ENCODE data around the gene BMPR2.
A peak's percentile ranks its signal among the peaks of the same experiment; 100 is the strongest.
"Not testable (repeated sequence)": the region's sequence is repeated elsewhere in the genome, so short reads cannot be mapped to it uniquely, and the experiment has no call there.

BMPR2 gene

GRCh38 chr2:202455114-202455513 lies 79.0 kb downstream of the BMPR2 start:
- DNase-seq, result no peak

GRCh38 chr2:202460119-202460518 lies 84.0 kb downstream of the BMPR2 start:
- no peak for DNase-seq

GRCh38 chr2:202479090-202479489 lies 103.0 kb downstream of the BMPR2 start:
- no peak for DNase-seq

GRCh38 chr2:202479610-202480009 lies 103.5 kb downstream of the BMPR2 start:
- no peak for DNase-seq

- no peak for DNase-seq
Measured at GRCh38 chr2:202486351-202486750, 110.2 kb downstream of the BMPR2 start.

- DNase-seq, result no peak
Measured at GRCh38 chr2:202488671-202489070, 112.5 kb downstream of the BMPR2 start.

- DNase-seq, result no peak
Measured at GRCh38 chr2:202490479-202490878, 114.4 kb downstream of the BMPR2 start.

GRCh38 chr2:202491514-202491913 lies 115.4 kb downstream of the BMPR2 start:
- DNase-seq, result no peak

GRCh38 chr2:202494300-202495229 lies 118.4 kb downstream of the BMPR2 start:
- peak; percentile 62 for DNase-seq

GRCh38 chr2:202495230-202495604 lies 119.1 kb downstream of the BMPR2 start:
- DNase-seq, result no peak

- not testable (repeated sequence) for DNase-seq
Measured at GRCh38 chr2:202496835-202497472, 120.8 kb downstream of the BMPR2 start.

GRCh38 chr2:202497473-202497866 lies 121.3 kb downstream of the BMPR2 start:
- not testable (repeated sequence) for DNase-seq

GRCh38 chr2:202499841-202500240 lies 123.7 kb downstream of the BMPR2 start:
- not testable (repeated sequence) for DNase-seq

GRCh38 chr2:202503276-202503675 lies 127.1 kb downstream of the BMPR2 start:
- DNase-seq, result not testable (repeated sequence)

- no peak for DNase-seq
Measured at GRCh38 chr2:202508686-202509085, 132.6 kb downstream of the BMPR2 start.

GRCh38 chr2:202510911-202511310 lies 134.8 kb downstream of the BMPR2 start:
- DNase-seq, result no peak

- no peak for DNase-seq
Measured at GRCh38 chr2:202512176-202512575, 136.0 kb downstream of the BMPR2 start.

- no peak for DNase-seq
Measured at GRCh38 chr2:202514732-202515131, 138.6 kb downstream of the BMPR2 start.

GRCh38 chr2:202519453-202519852 lies 143.3 kb downstream of the BMPR2 start:
- no peak for DNase-seq

- no peak for DNase-seq
Measured at GRCh38 chr2:202521470-202521869, 145.3 kb downstream of the BMPR2 start.

GRCh38 chr2:202529389-202529788 lies 153.3 kb downstream of the BMPR2 start:
- no peak for DNase-seq

GRCh38 chr2:202530038-202530437 lies 153.9 kb downstream of the BMPR2 start:
- DNase-seq, result no peak

GRCh38 chr2:202535290-202535689 lies 159.2 kb downstream of the BMPR2 start:
- DNase-seq, result not testable (repeated sequence)

GRCh38 chr2:202541137-202541536 lies 165.0 kb downstream of the BMPR2 start:
- DNase-seq, result no peak

Data from left hindlimb (tissue), 1 donor.